ENCODE data around the gene PRR15. TPM values are rescaled to one million over a fixed set of nuclear protein-coding genes. Genes with fewer than 3 reads are reported as not detected.

The PRR15 gene
- total and polyA plus RNA-seq, 2 donors (not counting 1 experiment from before 2014, with no cell fraction given), result 0.04 TPM; not detected in 1

- 83% methylated on average over 1 of the region's 3 CpGs for WGBS (ENCODE audit: insufficient coverage)
- Histone ChIP-seq H3K27me3 (replicated peaks in 1 of 4; ENCODE audit: control extremely low read depth in 1 of 4, control insufficient read depth in 3 of 4, insufficient read depth in 4 of 4, low read length in 3 of 4) (no peaks in the 10 kb centered on the region), H3K27ac (ENCODE audit: low read length in 2 of 2) (no peak overlapping the region), H4K20me1 (ENCODE audit: control insufficient read depth, insufficient read depth, low read length, poor library complexity, severe bottlenecking) (no peaks in the 10 kb centered on the region), H2AFZ (ENCODE audit: insufficient read depth, low read depth, low read length, poor library complexity, severe bottlenecking) (no peak overlapping the region), H3K4me3 (ENCODE audit: control extremely low read depth in 1 of 5, extremely low read depth in 1 of 5, insufficient read depth in 1 of 5, low read depth in 2 of 5, low read length in 4 of 5) (no peak overlapping the region), H3K4me2 (replicated peaks; ENCODE audit: low read depth, low read length, poor library complexity, severe bottlenecking) (no peak overlapping the region), H3K79me2 (ENCODE audit: control insufficient read depth, insufficient read depth, low read length) (no peaks in the 10 kb centered on the region), H3K4me1 (ENCODE audit: control insufficient read depth in 2 of 2, insufficient read depth in 2 of 2, low read length in 2 of 2) (no peaks in the 10 kb centered on the region), H3K9me3 (ENCODE audit: control extremely low read depth in 1 of 3, control insufficient read depth in 2 of 3, insufficient read depth in 1 of 3, low read length in 2 of 3) (peaks cover 0 to 3% (median 0%) of the 10 kb centered on the region in 3 donors), H3K9ac (ENCODE audit: low read length) (no peak overlapping the region), H3K36me3 (replicated peaks in 1 of 2; ENCODE audit: control extremely low read depth in 1 of 2, control insufficient read depth in 1 of 2, extremely low read depth in 1 of 2, insufficient read depth in 2 of 2, low read length in 1 of 2) (no peaks in the 10 kb centered on the region)
- no peak for ATAC-seq (ENCODE audit: low read depth)
- Mint-ChIP-seq H3K27ac (no peak overlapping the region), H3K27me3 (peaks cover 18% of the 10 kb centered on the region), H3K9me3 (ENCODE audit: insufficient read depth) (no peaks in the 10 kb centered on the region), H3K4me1 (no peaks in the 10 kb centered on the region), H3K4me3 (no peak overlapping the region)
- no peak for TF ChIP-seq EZH2 (IDR thresholded peaks at IDR 0.05; ENCODE audit: borderline replicate concordance, insufficient read depth, low read depth, low read length, poor library complexity, severe bottlenecking)
- TF ChIP-seq, protein P1, sequence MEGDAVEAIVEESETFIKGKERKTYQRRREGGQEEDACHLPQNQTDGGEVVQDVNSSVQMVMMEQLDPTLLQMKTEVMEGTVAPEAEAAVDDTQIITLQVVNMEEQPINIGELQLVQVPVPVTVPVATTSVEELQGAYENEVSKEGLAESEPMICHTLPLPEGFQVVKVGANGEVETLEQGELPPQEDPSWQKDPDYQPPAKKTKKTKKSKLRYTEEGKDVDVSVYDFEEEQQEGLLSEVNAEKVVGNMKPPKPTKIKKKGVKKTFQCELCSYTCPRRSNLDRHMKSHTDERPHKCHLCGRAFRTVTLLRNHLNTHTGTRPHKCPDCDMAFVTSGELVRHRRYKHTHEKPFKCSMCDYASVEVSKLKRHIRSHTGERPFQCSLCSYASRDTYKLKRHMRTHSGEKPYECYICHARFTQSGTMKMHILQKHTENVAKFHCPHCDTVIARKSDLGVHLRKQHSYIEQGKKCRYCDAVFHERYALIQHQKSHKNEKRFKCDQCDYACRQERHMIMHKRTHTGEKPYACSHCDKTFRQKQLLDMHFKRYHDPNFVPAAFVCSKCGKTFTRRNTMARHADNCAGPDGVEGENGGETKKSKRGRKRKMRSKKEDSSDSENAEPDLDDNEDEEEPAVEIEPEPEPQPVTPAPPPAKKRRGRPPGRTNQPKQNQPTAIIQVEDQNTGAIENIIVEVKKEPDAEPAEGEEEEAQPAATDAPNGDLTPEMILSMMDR (IDR thresholded peaks at IDR 0.05), result no peak
- no peak for DNase-seq
- ChIA-PET POLR2A (no interaction called here), CTCF (no interaction called here)
- intact Hi-C loops (cut with micrococcal nuclease), result no loop called here
Observed at GRCh38 chr7:29547421-29547820, 16.2 kb upstream of the PRR15 start.

GRCh38 chr7:29548823-29549222 is 14.8 kb upstream of the PRR15 start:
- Histone ChIP-seq H3K4me2 (replicated peaks; ENCODE audit: low read depth, low read length, poor library complexity, severe bottlenecking) (no peak overlapping the region), H3K27me3 (replicated peaks in 1 of 4; ENCODE audit: control extremely low read depth in 1 of 4, control insufficient read depth in 3 of 4, insufficient read depth in 4 of 4, low read length in 3 of 4) (no peaks in the 10 kb centered on the region), H3K36me3 (replicated peaks in 1 of 2; ENCODE audit: control extremely low read depth in 1 of 2, control insufficient read depth in 1 of 2, extremely low read depth in 1 of 2, insufficient read depth in 2 of 2, low read length in 1 of 2) (no peaks in the 10 kb centered on the region), H3K9ac (ENCODE audit: low read length) (no peak overlapping the region), H3K4me3 (ENCODE audit: control extremely low read depth in 1 of 5, extremely low read depth in 1 of 5, insufficient read depth in 1 of 5, low read depth in 2 of 5, low read length in 4 of 5) (no peak overlapping the region), H2AFZ (ENCODE audit: insufficient read depth, low read depth, low read length, poor library complexity, severe bottlenecking) (no peak overlapping the region), H4K20me1 (ENCODE audit: control insufficient read depth, insufficient read depth, low read length, poor library complexity, severe bottlenecking) (no peaks in the 10 kb centered on the region), H3K79me2 (ENCODE audit: control insufficient read depth, insufficient read depth, low read length) (no peaks in the 10 kb centered on the region), H3K27ac (ENCODE audit: low read length in 2 of 2) (no peak overlapping the region), H3K4me1 (ENCODE audit: control insufficient read depth in 2 of 2, insufficient read depth in 2 of 2, low read length in 2 of 2) (no peaks in the 10 kb centered on the region), H3K9me3 (ENCODE audit: control extremely low read depth in 1 of 3, control insufficient read depth in 2 of 3, insufficient read depth in 1 of 3, low read length in 2 of 3) (peaks cover 0 to 3% (median 0%) of the 10 kb centered on the region in 3 donors)
- Mint-ChIP-seq H3K27me3 (peaks cover 15% of the 10 kb centered on the region), H3K9me3 (ENCODE audit: insufficient read depth) (no peaks in the 10 kb centered on the region), H3K27ac (no peak overlapping the region), H3K4me3 (no peak overlapping the region), H3K4me1 (no peaks in the 10 kb centered on the region)
- no peak for TF ChIP-seq EZH2 (IDR thresholded peaks at IDR 0.05; ENCODE audit: borderline replicate concordance, insufficient read depth, low read depth, low read length, poor library complexity, severe bottlenecking)
- TF ChIP-seq, protein P1 (IDR thresholded peaks at IDR 0.05), result no peak
- no peak for DNase-seq
- WGBS (ENCODE audit: insufficient coverage), result 100% methylated on average over 2 of the region's 4 CpGs
- ChIA-PET POLR2A (no interaction called here), CTCF (no interaction called here)
- ATAC-seq (ENCODE audit: low read depth), result no peak
- intact Hi-C loops (cut with micrococcal nuclease), result no loop called here
